Measurements from ENCODE around the gene VIM. TPM values are rescaled to one million over a fixed set of nuclear protein-coding genes. Genes with fewer than 3 reads are reported as not detected.

Gene VIM
- total and polyA plus RNA-seq, 2 of the 4 experiments (the other 2 are of a cell fraction): 4,502 to 6,735 TPM

- no peak for DNase-seq
- Histone ChIP-seq H2AFZ (replicated peaks; ENCODE audit: low read length, poor library complexity) (no peak overlapping the region), H3K18ac (ENCODE audit: low read depth, low read length) (no peak overlapping the region), H4K91ac (ENCODE audit: insufficient read depth, low read depth, low read length) (no peak overlapping the region), H4K5ac (ENCODE audit: low read depth, low read length) (no peak overlapping the region), H3K9me1 (ENCODE audit: insufficient read depth, low read length) (no peaks in the 10 kb centered on the region), H3K23ac (ENCODE audit: low read depth, low read length) (no peak overlapping the region), H2BK5ac (ENCODE audit: low read depth, low read length, poor library complexity, severe bottlenecking) (no peak overlapping the region), H3K36me3 (ENCODE audit: control insufficient read depth, insufficient read depth, low read length) (peaks cover 38% of the 10 kb centered on the region), H2BK15ac (ENCODE audit: low read depth, low read length) (no peak overlapping the region), H2AK5ac (ENCODE audit: low read depth, low read length) (no peak overlapping the region), H3K9me3 (ENCODE audit: control insufficient read depth, insufficient read depth, low read length) (no peaks in the 10 kb centered on the region; the same call in 1 of the 2 replicates), H2BK20ac (ENCODE audit: low read depth, low read length) (no peak overlapping the region), H3K56ac (ENCODE audit: extremely low read depth, insufficient read depth, low read length) (no peak overlapping the region), H3K4me1 (ENCODE audit: control insufficient read depth, insufficient read depth, low read length) (peaks cover 11% of the 10 kb centered on the region), H2BK120ac (ENCODE audit: low read depth, low read length) (no peak overlapping the region), H3K27me3 (ENCODE audit: control insufficient read depth, insufficient read depth, low read length) (no peaks in the 10 kb centered on the region), H3K4me2 (ENCODE audit: low read depth, low read length) (no peak overlapping the region), H3K14ac (replicated peaks; ENCODE audit: low read depth, low read length) (no peak overlapping the region), H4K20me1 (ENCODE audit: insufficient read depth, low read length) (peaks cover 72% of the 10 kb centered on the region), H3K79me1 (ENCODE audit: low read depth in 1 of 2, low read length in 2 of 2) (peaks cover 15 to 30% of the 10 kb centered on the region in 2 experiments), H3K4ac (ENCODE audit: low read depth, low read length) (no peak overlapping the region), H3K9ac (ENCODE audit: low read depth, low read length) (no peak overlapping the region), H4K8ac (ENCODE audit: low read depth in 2 of 2, low read length in 2 of 2) (no peak overlapping the region), H3K4me3 (ENCODE audit: insufficient read depth, low read depth, low read length) (no peak overlapping the region), H3K27ac (ENCODE audit: insufficient read depth, low read length) (no peak overlapping the region), H2AK9ac (replicated peaks; ENCODE audit: low read depth, low read length, poor library complexity) (no peak overlapping the region)
- no TSS peak for BruUV-seq (replicated peaks)
- dilution Hi-C loops (cut with HindIII; ENCODE audit: low sequenced_read_pairs, unreplicated experiment): no loop called here
- no peak for ATAC-seq (ENCODE audit: low read depth)
- no CpG with 5 or more reads among the region's 1 CpG for WGBS, 2 experiments (ENCODE audit: extremely low coverage in 2 of 2, insufficient read length in 1 of 2)
- POLR2A ChIA-PET (ENCODE audit: unreplicated experiment): no interaction called here
- intact Hi-C loops (cut with micrococcal nuclease): no loop called here
- no peak for TF ChIP-seq CTCF (conservative IDR thresholded peaks at IDR 0.05; ENCODE audit: low read depth, low read length)
- TF ChIP-seq CEBPB (IDR thresholded peaks at IDR 0.05; ENCODE audit: low read depth, low read length): no peak
- TF ChIP-seq USF2 (IDR thresholded peaks at IDR 0.05; ENCODE audit: low read depth, low read length): no peak
- no peak for TF ChIP-seq FOS (IDR thresholded peaks at IDR 0.05; ENCODE audit: low read depth, low read length)
- no peak for TF ChIP-seq MAZ (IDR thresholded peaks at IDR 0.05; ENCODE audit: borderline replicate concordance, low read depth, low read length)
- CTCF ChIA-PET: interaction anchor here (1.6 kb wide), 1 partner anchor 20 kb away, joined by 3 read pairs; no protein-coding TSS in a partner anchor
- in situ Hi-C loops (cut with MboI; ENCODE audit: low sequenced_read_pairs): no loop called here
These were observed 8.6 kb downstream of the VIM start for GRCh38 chr10:17236468-17237148.

All from IMR-90 (cell line).